Measurements from ENCODE around the gene ITGA7. TPM values are rescaled to one million over a fixed set of nuclear protein-coding genes. Genes with fewer than 3 reads are reported as not detected.

Gene ITGA7
- total RNA-seq, 1 donor from 2014 or later = 4.0 TPM

GRCh38 chr12:55671746-55672145 is 36.0 kb downstream of the ITGA7 start:
- no peaks in the 10 kb centered on the region for H3K9me3 Mint-ChIP-seq (ENCODE audit: unreplicated experiment)
- H3K27ac Mint-ChIP-seq (ENCODE audit: unreplicated experiment) = no peak overlapping the region
- H3K27me3 Mint-ChIP-seq (ENCODE audit: unreplicated experiment) = peaks cover 14% of the 10 kb centered on the region
- H3K36me3 Mint-ChIP-seq (ENCODE audit: low read depth, unreplicated experiment) = no peaks in the 10 kb centered on the region
- H3K4me1 Mint-ChIP-seq (ENCODE audit: unreplicated experiment) = no peaks in the 10 kb centered on the region
- no peak for DNase-seq (ENCODE audit: low spot score)
- no peak overlapping the region for H3K4me3 Mint-ChIP-seq (ENCODE audit: unreplicated experiment)
- no peak for TF ChIP-seq CTCF (IDR thresholded peaks at IDR 0.05; ENCODE audit: unreplicated experiment)

GRCh38 chr12:55670276-55670675 is 37.4 kb downstream of the ITGA7 start:
- TF ChIP-seq CTCF (IDR thresholded peaks at IDR 0.05; ENCODE audit: unreplicated experiment) = no peak
- H3K27me3 Mint-ChIP-seq (ENCODE audit: unreplicated experiment) = peaks cover 12% of the 10 kb centered on the region
- no peaks in the 10 kb centered on the region for H3K36me3 Mint-ChIP-seq (ENCODE audit: low read depth, unreplicated experiment)
- H3K4me1 Mint-ChIP-seq (ENCODE audit: unreplicated experiment) = no peaks in the 10 kb centered on the region
- H3K9me3 Mint-ChIP-seq (ENCODE audit: unreplicated experiment) = no peaks in the 10 kb centered on the region
- no peak overlapping the region for H3K27ac Mint-ChIP-seq (ENCODE audit: unreplicated experiment)
- DNase-seq (ENCODE audit: low spot score) = no peak
- H3K4me3 Mint-ChIP-seq (ENCODE audit: unreplicated experiment) = no peak overlapping the region

- no peak overlapping the region for H3K27ac Mint-ChIP-seq (ENCODE audit: unreplicated experiment)
- H3K4me1 Mint-ChIP-seq (ENCODE audit: unreplicated experiment) = no peaks in the 10 kb centered on the region
- H3K36me3 Mint-ChIP-seq (ENCODE audit: low read depth, unreplicated experiment) = no peaks in the 10 kb centered on the region
- DNase-seq (ENCODE audit: low spot score) = no peak
- no peak overlapping the region for H3K4me3 Mint-ChIP-seq (ENCODE audit: unreplicated experiment)
- peaks cover 12% of the 10 kb centered on the region for H3K27me3 Mint-ChIP-seq (ENCODE audit: unreplicated experiment)
- TF ChIP-seq CTCF (IDR thresholded peaks at IDR 0.05; ENCODE audit: unreplicated experiment) = no peak
- H3K9me3 Mint-ChIP-seq (ENCODE audit: unreplicated experiment) = no peaks in the 10 kb centered on the region
Measured at GRCh38 chr12:55666508-55666907, 41.2 kb downstream of the ITGA7 start.

GRCh38 chr12:55664826-55665225 is 42.9 kb downstream of the ITGA7 start:
- H3K36me3 Mint-ChIP-seq (ENCODE audit: low read depth, unreplicated experiment) = no peaks in the 10 kb centered on the region
- no peaks in the 10 kb centered on the region for H3K4me1 Mint-ChIP-seq (ENCODE audit: unreplicated experiment)
- TF ChIP-seq CTCF (IDR thresholded peaks at IDR 0.05; ENCODE audit: unreplicated experiment) = no peak
- no peak overlapping the region for H3K4me3 Mint-ChIP-seq (ENCODE audit: unreplicated experiment)
- no peak overlapping the region for H3K27ac Mint-ChIP-seq (ENCODE audit: unreplicated experiment)
- peaks cover 4% of the 10 kb centered on the region for H3K27me3 Mint-ChIP-seq (ENCODE audit: unreplicated experiment)
- no peak for DNase-seq (ENCODE audit: low spot score)
- H3K9me3 Mint-ChIP-seq (ENCODE audit: unreplicated experiment) = no peaks in the 10 kb centered on the region

- Mint-ChIP-seq H3K9me3 (ENCODE audit: unreplicated experiment) (no peaks in the 10 kb centered on the region), H3K36me3 (ENCODE audit: low read depth, unreplicated experiment) (no peaks in the 10 kb centered on the region), H3K27ac (ENCODE audit: unreplicated experiment) (no peak overlapping the region), H3K4me3 (ENCODE audit: unreplicated experiment) (no peak overlapping the region), H3K27me3 (ENCODE audit: unreplicated experiment) (peaks cover 6% of the 10 kb centered on the region), H3K4me1 (ENCODE audit: unreplicated experiment) (no peaks in the 10 kb centered on the region)
- no peak for DNase-seq (ENCODE audit: low spot score)
- no peak for TF ChIP-seq CTCF (IDR thresholded peaks at IDR 0.05; ENCODE audit: unreplicated experiment)
Measured at GRCh38 chr12:55663391-55663790, 44.3 kb downstream of the ITGA7 start.

All from endothelial cell (in vitro differentiated cells).